Hepatic stellate cell (primary cell): ENCODE results near the gene BCKDHA.
"Not testable (repeated sequence)": the region's sequence is repeated elsewhere in the genome, so short reads cannot be mapped to it uniquely, and the experiment has no call there.

Experiments
- DNase-seq: peaks from one replicate; pipeline ENCODE4 v3.0.0; 2011; ENCODE audit warnings: low spot score

The BCKDHA gene

DNA sequence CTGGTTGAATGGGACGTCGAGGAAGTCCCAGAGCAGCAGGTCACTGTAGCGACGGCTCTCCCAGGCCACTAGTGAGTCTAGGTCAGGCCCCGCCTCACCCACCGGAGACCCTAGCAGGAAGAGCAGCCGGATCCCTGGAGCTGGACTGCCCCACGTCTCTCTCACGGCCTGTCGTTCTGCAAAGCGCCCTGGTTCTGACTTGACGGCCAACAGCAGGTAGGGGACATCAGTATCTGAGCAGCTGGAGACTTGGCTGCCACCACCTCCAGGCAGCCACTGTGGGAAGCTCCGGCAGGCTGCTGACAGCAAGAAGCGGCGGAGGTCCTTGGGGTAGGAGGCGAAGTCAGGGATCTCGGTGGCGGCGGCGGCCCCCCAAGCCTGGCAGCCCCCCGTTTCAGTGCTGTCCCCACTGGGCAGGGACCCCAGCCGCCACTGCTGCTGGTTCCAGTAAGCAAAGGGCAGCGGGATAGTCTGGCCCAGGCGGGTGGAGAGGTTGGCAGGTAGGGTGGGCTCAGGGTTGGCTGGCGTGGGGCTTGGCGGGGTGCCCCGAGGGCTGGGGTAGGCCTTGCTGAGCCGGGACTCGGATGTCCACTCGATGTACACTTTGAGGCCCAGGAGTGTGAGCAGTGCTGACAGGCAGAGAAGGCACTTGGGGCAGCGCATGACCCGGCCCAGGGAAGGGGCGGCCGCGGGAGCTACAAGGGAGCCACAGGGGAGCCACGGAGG is 28.7 kb downstream of the BCKDHA start:
- DNase-seq = no peak

DNA sequence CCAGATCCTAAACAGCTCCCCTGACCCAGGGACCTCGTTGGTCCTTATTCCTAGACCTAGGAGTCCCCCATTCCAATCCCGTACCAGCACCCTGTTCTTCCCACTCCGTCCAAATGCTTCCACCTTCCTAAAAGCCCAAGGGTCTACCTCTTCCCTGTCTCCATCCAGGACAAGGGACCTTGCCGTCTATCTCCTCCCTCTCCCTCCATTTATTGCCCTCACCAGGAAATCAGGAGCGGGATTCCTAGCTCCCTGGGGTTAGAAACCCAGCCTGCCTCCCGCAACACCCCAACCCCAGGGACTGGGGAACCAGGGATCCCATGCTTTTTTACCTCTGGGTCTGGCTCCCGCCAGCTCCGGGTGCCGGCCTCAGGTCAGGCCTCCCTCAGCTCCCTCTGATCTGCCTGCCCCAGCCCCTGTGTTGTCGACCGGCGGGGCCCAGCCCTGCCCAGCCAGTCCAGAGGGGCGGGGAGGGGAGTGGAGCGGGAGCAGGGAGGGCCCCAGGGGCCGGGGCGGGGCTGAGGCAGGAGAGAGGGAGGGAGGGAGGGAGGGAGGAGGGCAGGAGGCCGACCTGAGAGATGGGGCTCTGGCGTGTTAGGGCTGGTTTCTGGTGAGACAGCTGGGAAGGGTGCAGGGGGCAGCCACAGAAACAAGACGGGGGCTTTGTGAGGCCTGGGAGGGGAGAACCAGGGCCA is 29.5 kb downstream of the BCKDHA start, which contains the start of gene B3GNT8:
Gene B3GNT8, minus strand, starts transcription at position 423 of the 695 bp plus-strand sequence. CDS start 596 bp downstream, outside the sequence.
- DNase-seq = peak; percentile 81

DNA sequence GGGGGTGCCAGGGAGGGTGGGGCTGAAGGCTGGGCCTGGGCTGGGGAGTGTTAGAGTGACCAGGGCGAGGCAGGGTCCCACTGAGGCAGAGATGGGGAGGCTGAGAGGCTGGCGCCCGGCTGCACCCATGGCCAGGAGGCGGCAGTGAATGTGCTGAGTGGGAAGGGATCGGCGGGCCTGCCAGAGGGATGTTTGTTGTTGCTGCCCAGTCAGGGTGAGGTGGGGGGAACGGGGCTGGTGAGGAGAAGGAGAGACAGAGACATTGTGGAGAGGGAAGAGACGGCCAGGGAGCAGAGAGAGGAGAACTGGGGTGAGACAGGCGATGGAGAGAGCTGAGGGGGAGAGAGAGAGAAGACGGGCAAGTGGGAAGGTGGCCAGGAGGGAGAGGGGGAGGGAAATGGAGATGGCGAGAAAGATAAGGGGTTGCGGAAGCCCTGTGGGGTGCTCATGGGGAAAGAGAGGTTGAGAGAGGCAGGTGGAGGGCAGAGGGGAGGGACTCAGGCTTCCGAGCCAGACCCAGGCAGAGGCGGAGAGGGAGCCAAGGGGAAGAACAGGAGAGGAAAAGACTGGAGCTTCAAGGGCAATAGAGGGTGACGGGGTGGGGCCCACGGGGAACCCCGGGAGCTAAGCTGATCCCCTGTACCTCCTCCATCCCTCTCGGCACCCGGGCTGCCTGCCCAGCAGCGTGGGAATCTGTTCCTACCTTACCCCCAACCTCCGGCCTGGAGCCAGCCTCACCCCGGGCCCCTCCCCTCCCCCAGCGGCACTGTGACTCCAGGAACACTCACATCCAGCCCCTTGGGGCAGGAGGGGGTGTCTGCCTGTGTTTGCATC is 30.2 kb downstream of the BCKDHA start:
- DNase-seq = peak; percentile 58

DNA sequence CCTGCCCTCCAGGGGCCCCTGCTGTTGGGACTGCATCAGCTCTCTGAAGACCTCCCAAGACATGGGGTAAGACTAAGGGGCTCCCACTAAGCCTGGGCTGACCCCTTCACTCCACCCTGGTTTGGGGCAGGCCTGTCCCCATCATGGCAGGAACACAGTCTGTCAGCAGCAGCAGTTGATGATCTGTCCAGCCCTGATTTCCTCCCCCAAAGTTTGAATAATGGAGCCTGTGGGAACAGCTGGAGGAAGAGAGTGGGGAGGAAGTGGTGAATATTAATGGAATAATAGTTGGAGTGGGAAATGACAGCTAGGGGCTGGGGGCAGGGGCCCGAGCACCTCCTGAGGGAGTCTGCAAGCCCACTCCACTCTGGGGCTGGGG is 30.9 kb downstream of the BCKDHA start:
- no peak for DNase-seq

DNA sequence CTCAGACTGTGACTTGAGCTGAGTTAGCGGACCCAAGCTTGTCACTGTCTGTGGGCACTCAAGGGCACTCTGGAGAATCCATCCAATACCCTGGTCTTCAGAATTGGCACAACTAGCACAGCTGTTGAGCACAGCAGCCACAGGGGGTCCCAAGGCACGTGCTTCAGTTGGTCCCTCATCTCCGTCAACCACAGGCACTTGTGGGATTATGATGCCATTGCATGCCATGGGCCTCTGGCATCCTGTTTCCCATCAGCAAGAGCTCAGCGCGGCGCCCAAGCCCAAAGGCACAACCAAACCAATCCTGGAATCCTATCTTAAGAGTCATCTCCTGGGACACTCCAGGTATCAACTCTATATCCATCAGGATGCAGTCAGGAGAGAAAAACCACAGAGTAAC is 33.3 kb downstream of the BCKDHA start:
- DNase-seq = no peak

DNA sequence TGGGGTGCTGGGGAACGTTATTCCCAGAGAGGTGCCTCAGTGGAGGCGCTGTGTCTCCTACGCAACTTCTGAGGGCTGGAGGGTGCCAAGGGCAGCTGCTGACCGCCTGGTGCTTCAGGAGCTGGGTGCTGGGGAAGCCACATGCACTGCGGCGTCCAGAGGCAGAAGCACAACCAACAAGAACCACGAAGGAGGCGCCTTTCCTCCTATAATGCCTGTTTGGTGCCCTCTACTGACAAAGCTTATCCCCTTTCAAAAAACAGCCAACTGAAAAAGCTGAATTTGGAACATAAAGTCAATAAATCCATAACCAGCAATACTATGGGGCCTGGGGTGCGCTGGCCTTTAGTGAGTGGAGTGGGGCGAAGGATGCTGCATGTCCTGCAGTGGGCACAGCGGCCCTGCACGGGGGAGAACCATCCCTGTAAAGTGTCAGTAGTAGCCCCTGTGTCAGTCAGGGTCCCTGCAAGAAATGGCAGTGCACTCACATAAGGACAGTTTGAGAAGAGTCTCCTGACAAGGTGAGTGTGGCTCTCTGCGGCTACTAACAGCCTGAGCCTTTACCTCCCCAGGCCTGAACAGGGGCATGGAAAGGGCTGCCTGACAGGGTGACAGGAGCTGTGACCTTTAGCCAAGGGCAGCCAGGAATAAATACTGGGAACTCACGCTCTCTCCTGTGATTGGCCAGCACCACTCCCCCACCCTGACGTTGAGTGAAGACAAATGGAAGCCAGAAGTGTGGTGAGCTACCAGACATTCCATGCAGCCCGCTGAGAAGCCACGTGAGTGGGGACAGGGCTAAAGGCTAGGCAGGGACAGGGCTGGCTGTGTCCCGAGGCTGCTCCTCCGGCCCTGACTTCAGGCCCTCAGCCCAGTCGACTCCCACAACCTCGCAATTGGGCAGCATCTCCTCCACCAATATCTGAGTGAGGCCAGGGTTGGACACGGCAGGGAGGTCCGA is 34.1 kb downstream of the BCKDHA start:
- DNase-seq = peak; percentile 56

DNA sequence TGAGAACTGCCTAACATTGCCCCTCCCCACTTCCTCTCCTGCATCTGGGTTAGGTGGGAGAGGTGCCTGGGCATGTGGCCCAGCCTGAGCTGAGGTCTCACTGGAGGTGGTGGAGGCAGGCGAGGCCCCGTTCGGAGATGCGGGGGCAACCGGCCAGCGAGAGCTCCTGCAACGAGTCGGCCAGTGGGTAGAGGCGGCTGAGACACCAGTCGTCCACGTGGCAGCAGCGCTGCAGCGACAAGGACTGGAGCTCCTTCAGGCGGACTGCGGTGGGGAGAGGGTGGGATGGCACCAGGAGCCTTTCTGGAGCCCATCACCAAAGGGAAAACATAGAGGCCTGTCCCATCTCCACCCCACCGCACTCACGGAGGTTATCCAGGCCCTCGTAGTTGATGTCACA is 35.6 kb downstream of the BCKDHA start:
- no peak for DNase-seq

DNA sequence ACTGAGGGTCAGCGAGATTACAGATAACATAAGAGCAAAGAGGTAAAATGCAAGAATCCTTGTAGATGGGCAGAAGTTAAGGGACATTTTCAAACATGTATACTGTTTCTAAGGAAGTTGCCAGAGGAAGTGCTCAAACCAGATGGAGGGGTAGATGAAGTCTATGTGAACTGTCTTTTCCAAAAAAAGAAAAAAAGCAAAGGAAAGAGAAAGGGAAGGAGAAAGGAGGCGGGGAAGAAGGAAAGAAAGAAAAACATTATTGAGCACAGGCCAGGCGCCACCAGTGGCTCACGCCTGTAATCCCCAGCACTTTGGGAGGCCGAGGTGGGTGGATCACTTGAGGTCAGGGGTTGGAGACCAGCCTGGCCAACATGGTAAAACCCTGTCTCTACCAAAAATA is 36.8 kb downstream of the BCKDHA start:
- no peak for DNase-seq

DNA sequence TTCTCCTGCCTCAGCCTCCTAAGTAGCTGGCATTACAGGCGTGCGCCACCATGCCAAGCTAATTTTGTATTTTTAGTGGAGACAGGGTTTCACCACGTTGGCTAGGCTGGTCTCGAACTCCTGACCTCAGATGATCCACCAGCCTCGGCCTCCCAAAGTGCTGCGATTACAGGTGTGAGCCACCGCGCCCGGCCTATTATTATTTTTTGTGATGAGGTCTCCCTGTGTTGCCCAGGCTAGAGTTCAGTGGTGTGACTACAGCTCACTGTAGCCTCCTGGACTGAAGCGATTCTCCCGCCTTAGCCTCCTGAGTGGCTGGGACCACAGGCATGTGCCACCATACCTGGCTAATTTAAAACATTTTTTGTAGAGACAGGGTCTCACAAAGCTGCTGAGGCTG is 37.8 kb downstream of the BCKDHA start:
- DNase-seq = not testable (repeated sequence)

DNA sequence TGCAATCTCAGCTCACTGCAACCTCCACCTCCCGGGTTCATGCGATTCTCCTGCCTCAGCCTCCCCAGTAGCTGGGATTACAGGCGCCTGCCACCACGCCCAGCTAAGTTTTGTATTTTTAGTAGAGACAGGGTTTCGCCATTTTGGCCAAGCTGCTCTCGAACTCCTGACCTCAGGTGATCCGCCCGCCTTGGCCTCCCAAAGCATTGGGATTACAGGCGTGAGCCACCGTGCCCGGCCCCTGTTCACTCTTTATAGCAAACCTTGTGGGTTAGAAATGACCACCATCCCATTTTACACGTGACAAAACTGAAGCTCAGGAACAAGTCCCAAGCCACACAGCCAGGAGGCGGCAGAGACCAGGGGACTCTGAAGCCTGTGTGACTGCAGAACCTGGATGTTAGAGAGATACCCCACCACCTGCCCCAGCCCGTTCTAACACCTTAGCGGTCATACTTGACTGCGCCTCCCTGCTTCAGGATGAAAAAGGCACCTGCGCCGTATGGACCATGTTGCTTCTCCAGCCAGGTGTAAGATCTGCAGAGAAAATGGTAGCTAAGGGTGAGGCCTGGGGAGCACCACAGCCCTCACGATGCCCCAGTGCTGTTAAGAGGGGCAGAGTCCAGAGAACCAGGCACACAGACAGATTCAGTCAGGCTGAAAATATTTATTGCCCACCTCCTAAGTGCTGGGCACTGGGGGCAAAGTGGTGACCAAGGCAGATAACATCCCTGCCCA is 38.5 kb downstream of the BCKDHA start:
- no peak for DNase-seq

DNA sequence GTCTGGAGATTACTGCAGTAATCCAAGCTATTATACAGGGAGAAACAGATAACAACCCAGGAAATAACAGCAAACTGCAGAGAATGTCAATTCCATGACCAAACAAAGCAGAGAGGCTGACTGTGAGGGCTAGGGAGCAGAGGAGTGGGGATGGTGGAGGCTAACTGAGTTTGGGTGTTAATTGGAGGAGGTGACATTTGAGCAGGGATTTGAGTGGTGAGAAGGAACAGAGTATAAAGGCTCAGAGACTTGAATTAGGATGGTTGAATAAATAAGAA is 39.0 kb downstream of the BCKDHA start:
- no peak for DNase-seq

DNA sequence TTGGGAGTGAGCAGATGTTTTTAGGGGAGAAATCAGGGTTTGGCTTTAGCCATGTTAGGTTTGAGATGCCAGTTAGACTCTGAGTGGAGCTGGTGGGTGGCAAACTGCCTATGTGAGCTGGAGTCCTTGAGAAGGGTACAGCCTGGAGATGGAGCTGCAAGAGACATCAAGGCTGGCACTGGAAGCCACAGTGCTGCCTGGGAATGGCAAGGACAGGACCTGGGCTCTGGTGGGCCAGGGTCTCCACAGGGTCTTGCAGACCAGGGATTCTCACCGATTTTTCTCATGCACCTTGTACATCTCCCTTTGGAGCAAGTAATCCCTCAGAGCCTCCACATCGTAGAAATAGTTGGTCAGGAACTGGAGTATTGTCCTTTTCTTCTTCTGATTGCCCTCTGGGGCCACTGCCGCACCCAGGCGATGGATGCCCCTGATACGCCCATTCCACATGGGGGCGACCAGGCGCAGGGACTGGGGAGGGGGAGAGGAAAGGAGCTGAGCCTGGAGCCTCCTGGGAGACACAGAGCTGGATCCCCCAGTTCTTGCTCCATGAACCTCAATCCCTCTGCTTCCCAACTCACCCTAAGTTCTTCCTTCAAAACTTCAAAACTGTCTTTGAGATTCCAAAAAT is 40.4 kb downstream of the BCKDHA start:
- DNase-seq = no peak

DNA sequence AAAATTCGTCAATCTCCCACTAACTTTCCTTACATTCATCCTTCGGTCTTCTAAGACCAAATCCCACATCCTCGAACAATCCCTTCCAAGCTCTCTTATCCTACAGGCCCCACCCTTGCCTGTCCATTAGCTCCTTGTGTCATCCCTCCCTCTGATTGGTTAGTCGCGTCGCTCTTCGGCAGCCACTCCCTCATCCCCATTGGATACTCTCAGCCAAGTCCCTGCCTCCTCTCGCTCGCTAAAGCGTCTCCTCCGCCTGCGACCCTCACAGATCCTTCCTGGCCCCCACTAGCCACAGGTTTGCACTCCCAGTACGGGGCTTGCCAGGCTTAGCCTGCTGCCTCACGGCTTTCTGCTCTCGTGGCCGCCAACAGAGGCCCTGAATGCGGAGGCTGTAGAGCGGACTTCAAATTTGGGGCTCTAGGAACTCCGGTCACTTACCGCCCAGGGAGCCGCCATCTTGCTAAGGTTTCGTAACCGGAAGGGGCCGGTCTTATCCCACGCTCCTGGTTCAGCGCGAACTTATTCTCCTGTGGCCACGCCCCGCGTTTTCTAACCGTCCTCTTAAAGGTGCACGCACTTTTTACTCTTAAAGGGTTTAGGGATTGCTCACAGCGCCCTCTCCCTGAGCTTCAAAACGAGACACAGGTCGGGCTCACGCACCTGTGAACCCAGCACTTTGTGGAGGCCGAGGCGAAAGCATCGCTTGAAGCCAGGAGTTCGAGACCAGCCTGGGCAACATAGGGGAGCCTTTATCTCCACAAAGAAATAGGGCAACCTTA is 42.0 kb downstream of the BCKDHA start, which contains the start of gene DMAC2:
Gene DMAC2, minus strand, starts transcription at position 472 of the 782 bp plus-strand sequence. Its CDS starts 13 bp downstream, at position 459.
- DNase-seq = peak; percentile 99

DNA sequence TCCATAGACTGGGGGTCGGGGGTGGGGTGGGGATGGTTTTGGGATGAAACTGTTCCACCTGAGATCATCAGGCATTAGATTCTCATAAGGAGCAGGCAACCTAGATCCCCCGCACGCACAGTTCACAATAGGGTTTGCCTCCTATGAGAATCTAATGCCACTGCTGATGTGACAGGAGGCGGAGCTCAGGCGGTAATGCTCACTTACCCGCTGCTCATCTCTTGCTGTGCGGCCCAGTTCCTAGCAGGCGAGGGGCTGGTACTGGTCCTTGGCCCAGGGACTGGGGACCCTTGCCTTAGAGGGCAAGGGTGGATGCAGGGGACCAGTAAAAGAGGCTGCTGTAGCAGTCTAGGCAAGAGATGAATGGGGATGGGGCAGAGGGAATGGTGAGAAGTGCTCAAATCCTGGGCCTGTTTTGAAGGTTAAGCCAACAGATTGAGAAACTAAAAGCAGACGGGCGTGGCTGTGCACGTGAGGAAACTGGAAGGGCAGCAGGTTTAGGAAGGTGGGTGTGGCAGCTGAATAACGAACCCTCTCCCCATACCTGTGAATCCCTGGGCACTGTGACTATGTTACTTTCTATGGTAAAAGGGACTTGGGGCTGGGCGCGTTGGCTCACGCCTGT is 43.8 kb downstream of the BCKDHA start:
- DNase-seq = no peak

DNA sequence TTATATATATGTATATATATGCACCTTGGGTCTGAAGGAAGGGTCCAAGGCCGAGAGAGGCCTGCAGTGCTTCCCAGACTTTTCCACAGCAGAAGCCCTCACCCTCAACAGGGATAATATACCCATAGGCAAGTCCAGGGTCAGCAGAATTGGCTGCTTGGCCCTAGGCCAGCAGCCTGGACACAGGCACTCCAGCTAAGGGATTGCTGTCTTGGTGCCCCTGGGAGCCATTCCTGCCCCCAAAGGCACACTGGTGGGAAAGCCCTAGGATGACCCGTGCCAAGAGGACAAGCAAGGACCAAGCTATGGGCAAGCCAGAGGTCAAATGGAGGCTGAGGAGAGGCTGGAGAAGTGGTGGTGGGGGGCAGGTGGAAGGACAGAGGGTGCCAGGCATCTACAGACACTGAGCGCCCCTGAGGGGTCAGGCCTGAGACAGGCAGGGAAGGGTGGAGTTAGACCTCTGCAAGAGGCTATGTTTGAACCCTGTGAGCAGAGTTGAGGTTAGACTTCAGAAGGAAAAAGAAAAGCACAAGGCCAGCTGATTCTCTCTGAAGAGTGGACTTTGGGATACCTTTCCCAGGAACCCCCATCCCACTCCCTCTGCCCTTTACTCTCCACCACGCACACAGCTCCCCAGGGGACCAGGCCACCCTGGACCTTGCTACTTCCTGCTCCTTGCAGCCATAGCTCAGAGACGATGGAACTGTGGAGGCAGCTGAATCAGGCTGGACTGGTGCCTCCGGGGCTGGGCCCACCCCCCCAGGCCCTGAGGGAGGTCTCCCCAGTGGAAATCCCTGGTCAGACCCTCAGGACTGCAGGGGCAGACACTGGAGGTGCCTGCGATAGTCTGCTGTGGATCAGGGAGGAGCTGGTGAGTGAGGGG is 45.1 kb downstream of the BCKDHA start, which contains the start of gene ERICH4:
Gene ERICH4, plus strand, starts transcription at position 684 of the 883 bp plus-strand sequence. Its CDS starts 14 bp downstream, at position 698.
- no peak for DNase-seq

DNA sequence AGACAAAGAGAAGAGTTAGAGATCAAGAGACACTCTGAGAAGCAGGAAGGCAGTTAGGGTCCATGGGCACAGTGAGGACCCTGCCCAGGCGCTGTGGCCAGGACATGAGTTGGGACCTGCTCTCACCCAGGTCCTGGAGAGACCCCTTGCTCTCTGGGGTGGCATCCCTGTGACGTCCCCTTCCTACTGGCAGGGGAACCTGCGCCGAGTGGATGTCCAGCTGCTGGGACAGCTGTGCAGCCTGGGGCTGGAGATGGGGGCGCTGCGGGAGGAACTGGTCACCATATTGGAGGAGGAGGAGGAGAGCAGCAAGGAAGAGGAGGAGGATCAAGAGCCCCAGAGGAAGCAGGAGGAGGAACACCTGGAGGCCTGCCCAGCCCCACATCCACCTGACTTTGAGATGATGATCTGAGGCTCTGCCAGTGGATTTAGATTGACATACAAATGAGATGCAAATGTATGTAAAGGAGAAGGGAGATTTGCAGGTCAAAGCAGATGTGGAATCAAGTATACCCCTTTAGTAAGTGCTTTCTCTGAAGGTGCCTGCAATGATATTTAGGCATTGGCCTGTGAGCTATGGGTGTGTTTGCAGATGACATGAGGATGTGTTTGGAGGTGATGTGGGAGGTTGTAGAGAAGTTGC is 46.3 kb downstream of the BCKDHA start:
- DNase-seq = no peak

DNA sequence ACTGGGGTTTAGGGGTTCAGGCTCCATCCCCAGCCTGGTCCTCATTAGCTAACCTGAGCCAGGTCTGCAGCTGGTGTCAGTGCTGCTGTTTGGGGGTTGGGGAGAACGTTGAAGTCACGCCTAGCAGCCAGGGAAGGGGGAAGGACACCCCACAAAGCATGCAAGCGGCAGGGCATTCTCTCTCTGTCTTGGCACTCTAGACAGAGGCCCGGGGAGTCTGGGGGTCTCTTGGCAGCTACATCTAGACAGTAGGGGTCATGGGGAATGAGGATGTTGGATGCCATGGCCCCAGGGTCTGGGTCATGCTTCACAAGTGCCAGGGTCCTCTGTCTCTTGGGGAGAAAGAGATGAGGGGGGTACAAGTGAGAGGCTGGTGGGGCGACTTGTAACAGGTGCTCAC is 48.0 kb downstream of the BCKDHA start:
- DNase-seq = no peak
